GM18505 (cell line): ENCODE results near the gene SPNS2.

Experiments used
- ATAC-seq: cut with Tn5 transposase; IDR thresholded peaks from one replicate; pipeline ENCODE4 v1.9.1; 2021; ENCODE audit not compliant: unreplicated experiment
- POLR2A ChIP-seq: IDR thresholded peaks from 4 replicates; pipeline ENCODE4 v1.6.1; 2011; ENCODE audit warnings: borderline replicate concordance; ENCODE audit not compliant: insufficient read depth, insufficient read length; ENCODE audit errors: extremely low read depth

SPNS2 gene

GRCh38 chr17:4579678-4580077 is 81.0 kb downstream of the SPNS2 start:
- no peak for TF ChIP-seq POLR2A
- ATAC-seq, result no peak

- TF ChIP-seq POLR2A, result no peak
- no peak for ATAC-seq
These were observed 81.6 kb downstream of the SPNS2 start for GRCh38 chr17:4580291-4580690.

GRCh38 chr17:4582101-4582501 is 83.4 kb downstream of the SPNS2 start:
- TF ChIP-seq POLR2A, result no peak
- ATAC-seq, result no peak

GRCh38 chr17:4582691-4583090 is 84.0 kb downstream of the SPNS2 start:
- ATAC-seq, result no peak
- TF ChIP-seq POLR2A, result no peak

- ATAC-seq, result no peak
- no peak for TF ChIP-seq POLR2A
These were observed 84.5 kb downstream of the SPNS2 start for GRCh38 chr17:4583206-4583605.

- no peak for TF ChIP-seq POLR2A
- ATAC-seq, result no peak
These were observed 85.1 kb downstream of the SPNS2 start for GRCh38 chr17:4583782-4584100.

- no peak for TF ChIP-seq POLR2A
- ATAC-seq, result no peak
These were observed 85.6 kb downstream of the SPNS2 start, which contains the start of gene SMTNL2 for GRCh38 chr17:4584101-4584916. TSS of gene SMTNL2 (plus strand) at chr17:4584529. CDS start at chr17:4584606, 77 bp downstream.

GRCh38 chr17:4584917-4585637 is 86.4 kb downstream of the SPNS2 start:
- no peak for ATAC-seq
- no peak for TF ChIP-seq POLR2A

- ATAC-seq, result no peak
- TF ChIP-seq POLR2A, result no peak
These were observed 86.9 kb downstream of the SPNS2 start for GRCh38 chr17:4585638-4585994.

- no peak for ATAC-seq
- no peak for TF ChIP-seq POLR2A
These were observed 87.4 kb downstream of the SPNS2 start for GRCh38 chr17:4586043-4586442.

GRCh38 chr17:4587195-4587594 is 88.5 kb downstream of the SPNS2 start:
- TF ChIP-seq POLR2A, result no peak

GRCh38 chr17:4587803-4588202 is 89.1 kb downstream of the SPNS2 start:
- no peak for ATAC-seq
- no peak for TF ChIP-seq POLR2A

More at GRCh38 chr17:4587195-4587594, 88.5 kb downstream of the SPNS2 start:
- ATAC-seq, result no peak

- no peak for ATAC-seq
- TF ChIP-seq POLR2A, result no peak
These were observed 89.7 kb downstream of the SPNS2 start for GRCh38 chr17:4588391-4588790.
